DND-41 (cell line): ENCODE data around the gene LONP2.

Experiments
- CTCF ChIP-seq: IDR thresholded peaks from 2 replicates; pipeline ENCODE4 v1.5.1; 2012; ENCODE audit warnings: borderline replicate concordance, low read length, moderate library complexity, mild to moderate bottlenecking; ENCODE audit not compliant: poor library complexity, severe bottlenecking; ENCODE audit errors: extremely low read depth
- EZH2 ChIP-seq: IDR thresholded peaks from 3 replicates; pipeline ENCODE4 v1.6.1; 2012; ENCODE audit warnings: borderline replicate concordance, low read depth, mild to moderate bottlenecking, moderate library complexity, low read length, inconsistent platforms; ENCODE audit not compliant: severe bottlenecking

GRCh38 chr16:48274476-48274875 lies 30.4 kb downstream of the LONP2 start:
- TF ChIP-seq CTCF, result no peak
- TF ChIP-seq EZH2, result no peak
